Measurements from ENCODE around the gene ACSBG1.
A peak's percentile ranks its signal among the peaks of the same experiment; 100 is the strongest.

ACSBG1 gene

GRCh38 chr15:78211189-78211921 is 23.0 kb downstream of the ACSBG1 start:
- H3K27ac ChIP-seq (ENCODE audit: low read length), result no peak overlapping the region
- no peaks in the 10 kb centered on the region for H3F3A ChIP-seq (ENCODE audit: insufficient read depth, low read length)
- no peaks in the 10 kb centered on the region for H3K36me3 ChIP-seq (replicated peaks; ENCODE audit: insufficient read depth, low read length)
- no peak overlapping the region for H2AFZ ChIP-seq (ENCODE audit: low read length)
- no peak overlapping the region for H3K4me2 ChIP-seq (ENCODE audit: low read depth, low read length)
- H3K27me3 ChIP-seq (replicated peaks; ENCODE audit: insufficient read depth, low read length), result no peaks in the 10 kb centered on the region
- H3K9ac ChIP-seq (ENCODE audit: low read length), result no peak overlapping the region
- peaks cover 9% of the 10 kb centered on the region for H3K4me1 ChIP-seq (ENCODE audit: low read length)
- no peak for DNase-seq
- H3K9me2 ChIP-seq (replicated peaks; ENCODE audit: insufficient read depth, low read length), result no peaks in the 10 kb centered on the region
- TF ChIP-seq EZH2phosphoT487 (IDR thresholded peaks at IDR 0.05; ENCODE audit: low read length) (no peak), CTCF (IDR thresholded peaks at IDR 0.05; ENCODE audit: low read length) (no peak), EZH2 (optimal IDR thresholded peaks at IDR 0.05; ENCODE audit: low read depth, low read length) (no peak)
- no peaks in the 10 kb centered on the region for H4K20me1 ChIP-seq (ENCODE audit: insufficient read depth, low read length)
- H3K9me3 ChIP-seq (replicated peaks; ENCODE audit: insufficient read depth, low read length), result no peaks in the 10 kb centered on the region
- H3K79me2 ChIP-seq (ENCODE audit: low read length), result no peaks in the 10 kb centered on the region
- no peak overlapping the region for H3K4me3 ChIP-seq (ENCODE audit: low read length)

- H3K9me2 ChIP-seq (replicated peaks; ENCODE audit: insufficient read depth, low read length), result no peaks in the 10 kb centered on the region
- no peaks in the 10 kb centered on the region for H4K20me1 ChIP-seq (ENCODE audit: insufficient read depth, low read length)
- H3K27ac ChIP-seq (ENCODE audit: low read length), result no peak overlapping the region; the same call in 1 of the 2 replicates
- no peak for TF ChIP-seq EZH2 (optimal IDR thresholded peaks at IDR 0.05; ENCODE audit: low read depth, low read length)
- TF ChIP-seq EZH2phosphoT487 (IDR thresholded peaks at IDR 0.05; ENCODE audit: low read length), result no peak
- no peak for TF ChIP-seq CTCF (IDR thresholded peaks at IDR 0.05; ENCODE audit: low read length)
- H3K4me3 ChIP-seq (ENCODE audit: low read length), result no peak overlapping the region
- H3K4me1 ChIP-seq (ENCODE audit: low read length), result peaks cover 9% of the 10 kb centered on the region
- peak overlapping the region; percentile 47 for H2AFZ ChIP-seq (ENCODE audit: low read length)
- no peaks in the 10 kb centered on the region for H3K9me3 ChIP-seq (replicated peaks; ENCODE audit: insufficient read depth, low read length)
- H3K4me2 ChIP-seq (ENCODE audit: low read depth, low read length), result peak overlapping the region; percentile 35; the same call in 1 of the 2 replicates
- no peaks in the 10 kb centered on the region for H3K36me3 ChIP-seq (replicated peaks; ENCODE audit: insufficient read depth, low read length)
- H3K79me2 ChIP-seq (ENCODE audit: low read length), result no peaks in the 10 kb centered on the region
- H3K9ac ChIP-seq (ENCODE audit: low read length), result no peak overlapping the region
- peak; percentile 51 for DNase-seq
- no peaks in the 10 kb centered on the region for H3K27me3 ChIP-seq (replicated peaks; ENCODE audit: insufficient read depth, low read length)
- no peaks in the 10 kb centered on the region for H3F3A ChIP-seq (ENCODE audit: insufficient read depth, low read length)
Measured at GRCh38 chr15:78210349-78210717, 24.0 kb downstream of the ACSBG1 start.

- Histone ChIP-seq H3K9me2 (replicated peaks; ENCODE audit: insufficient read depth, low read length) (no peaks in the 10 kb centered on the region), H3K4me3 (ENCODE audit: low read length) (no peak overlapping the region), H3K9me3 (replicated peaks; ENCODE audit: insufficient read depth, low read length) (no peaks in the 10 kb centered on the region), H4K20me1 (ENCODE audit: insufficient read depth, low read length) (no peaks in the 10 kb centered on the region), H3K27ac (ENCODE audit: low read length) (no peak overlapping the region), H3K36me3 (replicated peaks; ENCODE audit: insufficient read depth, low read length) (no peaks in the 10 kb centered on the region), H3K9ac (ENCODE audit: low read length) (no peak overlapping the region), H3F3A (ENCODE audit: insufficient read depth, low read length) (no peaks in the 10 kb centered on the region), H3K4me2 (ENCODE audit: low read depth, low read length) (peak overlapping the region; percentile 35; the same call in 1 of the 2 replicates), H3K27me3 (replicated peaks; ENCODE audit: insufficient read depth, low read length) (no peaks in the 10 kb centered on the region), H2AFZ (ENCODE audit: low read length) (peak overlapping the region; percentile 47), H3K79me2 (ENCODE audit: low read length) (no peaks in the 10 kb centered on the region), H3K4me1 (ENCODE audit: low read length) (peaks cover 9% of the 10 kb centered on the region)
- TF ChIP-seq CTCF (IDR thresholded peaks at IDR 0.05; ENCODE audit: low read length) (no peak), EZH2 (optimal IDR thresholded peaks at IDR 0.05; ENCODE audit: low read depth, low read length) (no peak), EZH2phosphoT487 (IDR thresholded peaks at IDR 0.05; ENCODE audit: low read length) (no peak)
- DNase-seq, result no peak
Measured at GRCh38 chr15:78209646-78210348, 24.6 kb downstream of the ACSBG1 start.

Measured in MM.1S (cell line).